ENCODE results near the gene MBD2. TPM values are rescaled to one million over a fixed set of nuclear protein-coding genes. Genes with fewer than 3 reads are reported as not detected.

Gene MBD2
- total and polyA plus RNA-seq, 2 experiments from 2014 or later = 14.4 to 56.8 TPM

DNA sequence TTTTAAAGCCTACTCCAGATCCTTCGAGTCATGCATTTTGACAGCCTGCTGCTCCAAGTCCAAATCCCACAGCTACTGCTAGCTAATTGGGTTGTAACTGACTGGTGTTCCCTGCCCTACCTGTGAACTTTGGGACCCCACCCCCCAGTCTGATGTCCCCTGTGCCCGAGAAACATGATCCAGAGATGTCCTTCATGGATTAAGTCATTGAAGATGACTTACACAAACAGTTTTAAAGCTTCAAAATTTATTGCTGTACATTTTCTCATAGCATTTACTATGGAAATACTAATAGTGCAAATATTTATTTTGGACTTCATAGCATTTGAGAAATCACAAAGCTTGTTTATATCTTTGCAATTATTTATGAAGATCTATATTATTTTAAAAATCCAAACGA is 73.1 kb downstream of the MBD2 start:
- no peaks in the 10 kb centered on the region for H3K4me1 ChIP-seq (ENCODE audit: insufficient read depth)
- H3K4me2 ChIP-seq = no peak overlapping the region
- no peak overlapping the region for H3K27ac ChIP-seq
- H3K36me3 ChIP-seq (replicated peaks; ENCODE audit: insufficient read depth, low read depth) = no peaks in the 10 kb centered on the region
- no peaks in the 10 kb centered on the region for H4K20me1 ChIP-seq (ENCODE audit: insufficient read depth, poor library complexity, severe bottlenecking)
- no peak for TF ChIP-seq EZH2 (IDR thresholded peaks at IDR 0.05; ENCODE audit: borderline replicate concordance)
- TF ChIP-seq EZH2phosphoT487 (IDR thresholded peaks at IDR 0.05; ENCODE audit: low read depth, severe bottlenecking, unreplicated experiment) = no peak
- TF ChIP-seq, protein P1, sequence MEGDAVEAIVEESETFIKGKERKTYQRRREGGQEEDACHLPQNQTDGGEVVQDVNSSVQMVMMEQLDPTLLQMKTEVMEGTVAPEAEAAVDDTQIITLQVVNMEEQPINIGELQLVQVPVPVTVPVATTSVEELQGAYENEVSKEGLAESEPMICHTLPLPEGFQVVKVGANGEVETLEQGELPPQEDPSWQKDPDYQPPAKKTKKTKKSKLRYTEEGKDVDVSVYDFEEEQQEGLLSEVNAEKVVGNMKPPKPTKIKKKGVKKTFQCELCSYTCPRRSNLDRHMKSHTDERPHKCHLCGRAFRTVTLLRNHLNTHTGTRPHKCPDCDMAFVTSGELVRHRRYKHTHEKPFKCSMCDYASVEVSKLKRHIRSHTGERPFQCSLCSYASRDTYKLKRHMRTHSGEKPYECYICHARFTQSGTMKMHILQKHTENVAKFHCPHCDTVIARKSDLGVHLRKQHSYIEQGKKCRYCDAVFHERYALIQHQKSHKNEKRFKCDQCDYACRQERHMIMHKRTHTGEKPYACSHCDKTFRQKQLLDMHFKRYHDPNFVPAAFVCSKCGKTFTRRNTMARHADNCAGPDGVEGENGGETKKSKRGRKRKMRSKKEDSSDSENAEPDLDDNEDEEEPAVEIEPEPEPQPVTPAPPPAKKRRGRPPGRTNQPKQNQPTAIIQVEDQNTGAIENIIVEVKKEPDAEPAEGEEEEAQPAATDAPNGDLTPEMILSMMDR (IDR thresholded peaks at IDR 0.05; ENCODE audit: poor library complexity) = no peak
- WGBS (ENCODE audit: low lambda C conversion rate, missing lambda C conversion rate) = 78% methylated on average over 3 of the region's 3 CpGs
- no peaks in the 10 kb centered on the region for H3K9me3 ChIP-seq (ENCODE audit: low read depth)
- DNase-seq (ENCODE audit: low spot score) = no peak
- H3K9me2 ChIP-seq (replicated peaks; ENCODE audit: insufficient read depth) = no peaks in the 10 kb centered on the region
- no peaks in the 10 kb centered on the region for H3K79me2 ChIP-seq
- H3K27me3 ChIP-seq = no peaks in the 10 kb centered on the region
- no peak overlapping the region for H3K4me3 ChIP-seq
- no peak overlapping the region for H2AFZ ChIP-seq

- H2AFZ ChIP-seq = no peak overlapping the region
- H3K4me2 ChIP-seq = no peak overlapping the region
- no peak overlapping the region for H3K27ac ChIP-seq
These were observed 74.2 kb downstream of the MBD2 start for GRCh38 chr18:54150226-54150625.

GRCh38 chr18:54149078-54149697 is 75.3 kb downstream of the MBD2 start:
- H3K4me2 ChIP-seq = no peak overlapping the region
- peak; percentile 56 for DNase-seq (ENCODE audit: low spot score)
- H3K9me3 ChIP-seq (ENCODE audit: low read depth) = no peaks in the 10 kb centered on the region
- H4K20me1 ChIP-seq (ENCODE audit: insufficient read depth, poor library complexity, severe bottlenecking) = no peaks in the 10 kb centered on the region
- TF ChIP-seq, protein P1 (IDR thresholded peaks at IDR 0.05; ENCODE audit: poor library complexity) = no peak
- TF ChIP-seq EZH2phosphoT487 (IDR thresholded peaks at IDR 0.05; ENCODE audit: low read depth, severe bottlenecking, unreplicated experiment) = no peak
- H3K27me3 ChIP-seq = no peaks in the 10 kb centered on the region
- WGBS (ENCODE audit: low lambda C conversion rate, missing lambda C conversion rate) = 72% methylated on average over 3 of the region's 3 CpGs
- H3K36me3 ChIP-seq (replicated peaks; ENCODE audit: insufficient read depth, low read depth) = no peaks in the 10 kb centered on the region
- H2AFZ ChIP-seq = no peak overlapping the region
- no peaks in the 10 kb centered on the region for H3K4me1 ChIP-seq (ENCODE audit: insufficient read depth)
- H3K4me3 ChIP-seq = no peak overlapping the region
- peak overlapping the region; percentile 64 for H3K27ac ChIP-seq
- no peaks in the 10 kb centered on the region for H3K79me2 ChIP-seq
- H3K9me2 ChIP-seq (replicated peaks; ENCODE audit: insufficient read depth) = no peaks in the 10 kb centered on the region

More at GRCh38 chr18:54150226-54150625, 74.2 kb downstream of the MBD2 start:
- Histone ChIP-seq H3K36me3 (replicated peaks; ENCODE audit: insufficient read depth, low read depth) (no peaks in the 10 kb centered on the region), H4K20me1 (ENCODE audit: insufficient read depth, poor library complexity, severe bottlenecking) (no peaks in the 10 kb centered on the region), H3K9me2 (replicated peaks; ENCODE audit: insufficient read depth) (no peaks in the 10 kb centered on the region), H3K9me3 (ENCODE audit: low read depth) (no peaks in the 10 kb centered on the region), H3K79me2 (no peaks in the 10 kb centered on the region), H3K27me3 (no peaks in the 10 kb centered on the region), H3K4me3 (no peak overlapping the region), H3K4me1 (ENCODE audit: insufficient read depth) (no peaks in the 10 kb centered on the region)
- DNase-seq (ENCODE audit: low spot score) = no peak
- WGBS (ENCODE audit: low lambda C conversion rate, missing lambda C conversion rate) = 95% methylated on average over 7 of the region's 7 CpGs
- TF ChIP-seq, protein P1 (IDR thresholded peaks at IDR 0.05; ENCODE audit: poor library complexity) = no peak
- TF ChIP-seq EZH2 (IDR thresholded peaks at IDR 0.05; ENCODE audit: borderline replicate concordance) (no peak), EZH2phosphoT487 (IDR thresholded peaks at IDR 0.05; ENCODE audit: low read depth, severe bottlenecking, unreplicated experiment) (no peak)

All from hepatocyte (in vitro differentiated cells).